ENCODE data around the gene CACNA1S.

CACNA1S gene

GRCh38 chr1:201112173-201112731, at the start of gene CACNA1S:
TSS of gene CACNA1S (minus strand) at chr1:201112426. CDS start at chr1:201112339, 87 bp downstream.
- Histone ChIP-seq H3K36me3 (ENCODE audit: control insufficient read depth, insufficient read depth, low read length) (no peaks in the 10 kb centered on the region), H3K9ac (ENCODE audit: low read length) (no peak within 1 kb of the TSS), H3K4me1 (ENCODE audit: control insufficient read depth, insufficient read depth, low read length) (peaks cover 9% of the 10 kb centered on the region; the same call in 1 of the 2 replicates), H3K27me3 (ENCODE audit: control insufficient read depth, insufficient read depth, low read length) (peaks cover 50% of the 10 kb centered on the region), H3K4me3 (ENCODE audit: low read depth, low read length) (no peak within 1 kb of the TSS), H3K9me3 (ENCODE audit: control insufficient read depth, insufficient read depth, low read depth, low read length) (no peaks in the 10 kb centered on the region), H3K27ac (ENCODE audit: low read depth, low read length) (no peak within 1 kb of the TSS)

GRCh38 chr1:201157949-201158348, 45.7 kb upstream of the CACNA1S start:
- no peaks in the 10 kb centered on the region for H3K27me3 ChIP-seq (ENCODE audit: control insufficient read depth, insufficient read depth, low read length)
- no peak overlapping the region for H3K9ac ChIP-seq (ENCODE audit: low read length)
- H3K4me3 ChIP-seq (ENCODE audit: low read depth, low read length): no peak overlapping the region
- no peak overlapping the region for H3K27ac ChIP-seq (ENCODE audit: low read depth, low read length)
- peaks cover 10% of the 10 kb centered on the region for H3K4me1 ChIP-seq (ENCODE audit: control insufficient read depth, insufficient read depth, low read length)
- no peaks in the 10 kb centered on the region for H3K36me3 ChIP-seq (ENCODE audit: control insufficient read depth, insufficient read depth, low read length)
- H3K9me3 ChIP-seq (ENCODE audit: control insufficient read depth, insufficient read depth, low read depth, low read length): no peaks in the 10 kb centered on the region

GRCh38 chr1:201156819-201157218, 44.6 kb upstream of the CACNA1S start:
- H3K9me3 ChIP-seq (ENCODE audit: control insufficient read depth, insufficient read depth, low read depth, low read length): no peaks in the 10 kb centered on the region
- H3K4me3 ChIP-seq (ENCODE audit: low read depth, low read length): no peak overlapping the region
- H3K27me3 ChIP-seq (ENCODE audit: control insufficient read depth, insufficient read depth, low read length): no peaks in the 10 kb centered on the region
- peaks cover 5% of the 10 kb centered on the region; the same call in 1 of the 2 replicates for H3K36me3 ChIP-seq (ENCODE audit: control insufficient read depth, insufficient read depth, low read length)
- H3K9ac ChIP-seq (ENCODE audit: low read length): no peak overlapping the region
- no peak overlapping the region for H3K27ac ChIP-seq (ENCODE audit: low read depth, low read length)
- peaks cover 10% of the 10 kb centered on the region for H3K4me1 ChIP-seq (ENCODE audit: control insufficient read depth, insufficient read depth, low read length)

DNA sequence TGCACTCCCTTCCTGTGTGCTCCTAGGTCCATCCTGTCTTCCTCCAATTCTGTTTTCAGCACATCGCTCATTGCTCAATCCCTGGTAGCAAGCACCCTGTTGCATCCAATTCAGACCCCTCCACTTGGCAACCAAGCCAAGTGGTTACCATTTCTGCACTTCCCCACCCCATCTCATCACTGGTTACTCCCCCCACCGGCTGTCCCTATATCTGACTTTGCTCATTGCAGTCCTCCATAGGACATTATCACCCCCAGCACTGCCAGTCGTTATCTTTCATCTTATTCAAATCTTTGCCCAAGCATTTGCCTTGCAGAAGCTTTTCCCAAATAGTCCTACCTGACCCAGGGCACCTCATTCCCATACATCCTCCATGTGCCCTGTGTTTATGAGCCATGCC, 44.1 kb upstream of the CACNA1S start:
- no peak overlapping the region for H3K4me3 ChIP-seq (ENCODE audit: low read depth, low read length)
- H3K9ac ChIP-seq (ENCODE audit: low read length): no peak overlapping the region
- H3K27me3 ChIP-seq (ENCODE audit: control insufficient read depth, insufficient read depth, low read length): no peaks in the 10 kb centered on the region
- no peak overlapping the region for H3K27ac ChIP-seq (ENCODE audit: low read depth, low read length)
- H3K4me1 ChIP-seq (ENCODE audit: control insufficient read depth, insufficient read depth, low read length): peaks cover 10% of the 10 kb centered on the region
- peaks cover 9% of the 10 kb centered on the region for H3K36me3 ChIP-seq (ENCODE audit: control insufficient read depth, insufficient read depth, low read length)
- no peaks in the 10 kb centered on the region for H3K9me3 ChIP-seq (ENCODE audit: control insufficient read depth, insufficient read depth, low read depth, low read length)

DNA sequence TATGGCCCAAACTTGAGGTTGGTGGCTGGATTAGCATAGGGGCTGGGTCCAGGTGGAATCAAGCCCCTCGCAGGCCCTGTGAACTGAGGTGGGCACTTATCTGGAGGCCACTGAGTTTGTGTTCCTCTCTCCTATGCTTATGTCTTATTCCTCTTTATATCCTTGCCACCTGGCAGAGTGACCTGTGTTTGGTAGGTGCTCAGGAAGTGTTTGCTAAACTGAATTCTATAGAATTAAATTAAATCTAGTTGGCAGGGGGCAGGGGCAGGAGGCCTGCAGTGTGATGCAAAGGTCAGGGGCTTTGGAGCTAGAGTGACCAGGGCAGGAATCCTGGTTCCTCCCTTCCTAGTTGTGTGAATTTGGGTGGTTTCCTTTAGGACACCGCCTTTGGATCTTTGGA, 43.1 kb upstream of the CACNA1S start:
- Histone ChIP-seq H3K27ac (ENCODE audit: low read depth, low read length) (no peak overlapping the region), H3K9ac (ENCODE audit: low read length) (no peak overlapping the region), H3K9me3 (ENCODE audit: control insufficient read depth, insufficient read depth, low read depth, low read length) (no peaks in the 10 kb centered on the region), H3K4me1 (ENCODE audit: control insufficient read depth, insufficient read depth, low read length) (peaks cover 10% of the 10 kb centered on the region), H3K4me3 (ENCODE audit: low read depth, low read length) (no peak overlapping the region), H3K27me3 (ENCODE audit: control insufficient read depth, insufficient read depth, low read length) (no peaks in the 10 kb centered on the region), H3K36me3 (ENCODE audit: control insufficient read depth, insufficient read depth, low read length) (peaks cover 19% of the 10 kb centered on the region)

DNA sequence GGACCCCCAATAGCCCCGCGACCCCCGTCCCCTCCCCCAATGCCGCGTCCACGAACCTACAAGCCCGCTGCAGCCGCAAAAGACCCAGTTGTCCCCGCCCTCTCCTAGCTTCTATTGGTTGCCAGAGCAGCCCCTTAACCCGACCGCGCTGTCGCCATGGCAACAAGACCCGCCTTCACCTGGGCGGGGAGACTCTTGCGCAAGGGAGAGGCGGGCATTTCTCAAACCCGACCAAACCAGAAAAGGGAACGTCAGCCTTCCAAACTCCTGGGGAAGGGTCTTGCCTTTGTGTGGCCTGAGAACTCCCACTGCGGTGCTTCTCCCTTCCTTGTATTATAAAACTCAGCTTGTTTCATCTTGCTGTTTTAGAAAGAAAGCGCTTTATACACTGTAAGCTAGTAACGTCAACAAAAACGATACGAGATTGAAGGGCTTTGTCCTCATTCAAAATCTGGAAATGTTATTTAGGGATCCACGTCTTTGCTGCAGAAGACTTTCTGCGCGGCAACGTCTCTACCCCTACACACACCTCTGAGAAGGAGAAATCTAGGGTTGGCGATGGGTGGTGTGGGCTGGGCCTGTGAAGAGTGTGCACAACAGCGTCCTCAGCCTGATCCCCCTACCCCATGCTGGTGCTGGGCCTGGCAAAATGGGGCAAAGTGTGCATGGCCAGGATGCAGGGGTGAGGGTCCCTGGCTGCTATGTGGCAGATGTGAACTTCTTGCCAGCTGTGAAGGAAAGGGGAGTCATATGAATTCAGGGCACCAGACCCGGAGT, 42.4 kb upstream of the CACNA1S start, which contains the start of gene TMEM9:
TMEM9 (minus strand) TSS at position 86 of the 777 bp plus-strand sequence. CDS start 551 bp downstream, outside the sequence.
- peak within 1 kb of the TSS; percentile 81 for H3K4me3 ChIP-seq (ENCODE audit: low read depth, low read length)
- peaks cover 10% of the 10 kb centered on the region for H3K4me1 ChIP-seq (ENCODE audit: control insufficient read depth, insufficient read depth, low read length)
- H3K9me3 ChIP-seq (ENCODE audit: control insufficient read depth, insufficient read depth, low read depth, low read length): no peaks in the 10 kb centered on the region
- H3K36me3 ChIP-seq (ENCODE audit: control insufficient read depth, insufficient read depth, low read length): peaks cover 27% of the 10 kb centered on the region
- H3K9ac ChIP-seq (ENCODE audit: low read length): peak within 1 kb of the TSS; percentile 74
- H3K27me3 ChIP-seq (ENCODE audit: control insufficient read depth, insufficient read depth, low read length): no peaks in the 10 kb centered on the region
- H3K27ac ChIP-seq (ENCODE audit: low read depth, low read length): peak within 1 kb of the TSS; percentile 14; the same call in 1 of the 2 replicates

DNA sequence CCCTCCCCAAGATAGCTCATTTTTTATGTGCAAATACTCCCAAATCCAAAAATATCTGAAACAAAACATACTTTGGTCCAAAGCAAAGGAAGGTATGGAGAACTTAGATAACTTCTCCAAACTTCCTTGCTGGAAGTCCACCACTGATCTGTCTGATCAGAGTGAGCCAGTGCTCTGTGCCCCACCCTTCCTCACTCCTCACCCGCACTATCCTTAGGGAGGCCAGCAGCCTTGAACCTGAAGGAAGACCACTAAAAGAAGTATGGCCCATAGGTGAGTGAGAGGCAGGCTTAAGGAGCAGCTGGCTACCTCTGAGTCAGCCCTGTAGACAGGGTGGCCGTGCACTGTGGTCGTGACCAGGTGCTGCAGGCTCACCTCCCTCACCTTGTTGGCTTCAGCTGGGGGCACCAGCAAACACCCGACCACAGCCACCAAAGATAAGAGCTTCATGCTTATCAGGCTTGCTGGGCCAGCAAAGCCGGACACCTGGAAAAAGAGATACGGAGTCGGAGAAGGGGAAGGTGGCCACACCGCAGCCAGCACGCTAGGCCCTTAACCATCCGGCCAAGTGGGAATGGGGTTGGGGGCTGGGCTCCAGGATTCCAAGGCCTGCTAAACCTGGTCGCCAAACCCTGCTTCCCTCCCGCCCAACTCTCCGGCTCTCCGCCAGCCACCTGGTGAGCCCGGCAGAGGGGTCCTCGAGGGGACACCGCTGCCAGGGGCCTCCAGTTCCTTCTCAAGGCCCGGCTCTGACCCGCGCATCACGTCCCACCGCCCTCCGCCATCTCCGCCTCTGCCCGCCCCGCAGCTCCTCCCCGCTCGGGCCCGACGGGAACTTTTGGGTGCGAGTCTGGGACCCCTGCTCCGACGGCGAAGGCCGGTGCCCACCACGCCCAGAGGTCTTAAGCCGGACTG, 41.5 kb upstream of the CACNA1S start:
- Histone ChIP-seq H3K9ac (ENCODE audit: low read length) (peak overlapping the region; percentile 74), H3K4me3 (ENCODE audit: low read depth, low read length) (peak overlapping the region; percentile 81), H3K4me1 (ENCODE audit: control insufficient read depth, insufficient read depth, low read length) (peaks cover 10% of the 10 kb centered on the region), H3K27me3 (ENCODE audit: control insufficient read depth, insufficient read depth, low read length) (no peaks in the 10 kb centered on the region), H3K27ac (ENCODE audit: low read depth, low read length) (no peak overlapping the region), H3K36me3 (ENCODE audit: control insufficient read depth, insufficient read depth, low read length) (peaks cover 36% of the 10 kb centered on the region), H3K9me3 (ENCODE audit: control insufficient read depth, insufficient read depth, low read depth, low read length) (no peaks in the 10 kb centered on the region)

DNA sequence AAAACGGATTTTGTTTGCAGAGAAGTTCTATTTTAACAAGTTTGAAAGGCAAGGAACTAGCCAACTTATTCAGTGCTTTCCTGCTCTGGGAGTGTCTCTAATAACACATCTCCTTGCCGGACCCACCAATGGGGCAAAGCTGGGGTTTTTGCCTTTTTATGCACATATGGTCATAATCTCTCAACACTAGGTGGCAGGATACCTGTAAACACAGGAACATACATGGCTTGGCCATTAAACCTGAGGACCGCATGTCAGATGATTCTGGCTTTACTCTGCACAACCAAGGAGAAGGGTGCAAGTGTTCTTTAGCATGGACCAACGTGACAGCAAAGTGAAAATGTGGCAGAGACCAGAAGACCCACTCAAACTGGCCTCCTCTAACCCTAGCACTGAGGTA, 37.2 kb upstream of the CACNA1S start:
- Histone ChIP-seq H3K9me3 (ENCODE audit: control insufficient read depth, insufficient read depth, low read depth, low read length) (no peaks in the 10 kb centered on the region), H3K27ac (ENCODE audit: low read depth, low read length) (no peak overlapping the region), H3K4me3 (ENCODE audit: low read depth, low read length) (no peak overlapping the region), H3K9ac (ENCODE audit: low read length) (no peak overlapping the region), H3K27me3 (ENCODE audit: control insufficient read depth, insufficient read depth, low read length) (no peaks in the 10 kb centered on the region), H3K36me3 (ENCODE audit: control insufficient read depth, insufficient read depth, low read length) (peaks cover 79% of the 10 kb centered on the region), H3K4me1 (ENCODE audit: control insufficient read depth, insufficient read depth, low read length) (peaks cover 4% of the 10 kb centered on the region; the same call in 1 of the 2 replicates)

DNA sequence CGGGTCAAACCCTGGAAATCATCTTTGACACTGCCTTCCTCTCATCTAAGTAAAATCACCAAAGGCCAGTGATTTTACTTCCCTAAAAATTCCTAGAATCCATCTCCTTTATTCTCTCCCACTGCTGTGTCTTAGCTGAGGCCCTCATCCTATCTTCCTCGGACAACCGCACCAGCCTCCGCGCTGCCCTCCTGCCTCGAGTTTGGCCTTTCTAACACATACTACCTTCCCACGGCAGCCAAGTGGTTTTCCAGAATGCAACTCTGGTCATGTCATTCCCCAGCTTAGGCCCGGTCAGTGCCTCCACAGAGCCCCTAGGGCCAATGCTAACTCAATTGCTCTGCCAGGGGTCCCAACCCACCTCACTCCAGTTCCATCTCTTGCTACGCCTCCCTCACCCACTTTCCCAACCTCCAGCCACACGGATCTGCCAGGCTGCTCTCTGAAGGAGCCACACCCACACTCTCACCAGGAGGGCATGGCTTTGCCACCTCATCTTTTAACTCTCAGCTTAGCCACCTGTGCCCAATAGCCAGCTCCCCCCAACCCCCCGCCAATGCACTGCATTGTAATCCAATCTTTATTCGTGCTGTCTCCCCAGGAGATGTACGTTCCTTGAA, 35.3 kb upstream of the CACNA1S start:
- peak overlapping the region; percentile 9 for H3K9ac ChIP-seq (ENCODE audit: low read length)
- peaks cover 98% of the 10 kb centered on the region for H3K36me3 ChIP-seq (ENCODE audit: control insufficient read depth, insufficient read depth, low read length)
- H3K9me3 ChIP-seq (ENCODE audit: control insufficient read depth, insufficient read depth, low read depth, low read length): no peaks in the 10 kb centered on the region
- no peak overlapping the region for H3K27ac ChIP-seq (ENCODE audit: low read depth, low read length)
- no peaks in the 10 kb centered on the region for H3K27me3 ChIP-seq (ENCODE audit: control insufficient read depth, insufficient read depth, low read length)
- H3K4me3 ChIP-seq (ENCODE audit: low read depth, low read length): no peak overlapping the region
- H3K4me1 ChIP-seq (ENCODE audit: control insufficient read depth, insufficient read depth, low read length): no peaks in the 10 kb centered on the region

- Histone ChIP-seq H3K4me1 (ENCODE audit: control insufficient read depth, insufficient read depth, low read length) (no peaks in the 10 kb centered on the region), H3K4me3 (ENCODE audit: low read depth, low read length) (no peak overlapping the region), H3K9me3 (ENCODE audit: control insufficient read depth, insufficient read depth, low read depth, low read length) (no peaks in the 10 kb centered on the region), H3K27ac (ENCODE audit: low read depth, low read length) (no peak overlapping the region), H3K9ac (ENCODE audit: low read length) (peak overlapping the region; percentile 9), H3K36me3 (ENCODE audit: control insufficient read depth, insufficient read depth, low read length) (peaks cover 100% of the 10 kb centered on the region), H3K27me3 (ENCODE audit: control insufficient read depth, insufficient read depth, low read length) (no peaks in the 10 kb centered on the region)
Measured at GRCh38 chr1:201146626-201147390, 34.6 kb upstream of the CACNA1S start.
